IPS-NIHi11 (cell line): Measurements from ENCODE around the gene RNF26.

ENCODE experiments used
- DNase-seq: peaks from one replicate; pipeline ENCODE4 v3.0.0; 2012; ENCODE audit warnings: mixed read lengths, low spot score

The RNF26 gene

DNA sequence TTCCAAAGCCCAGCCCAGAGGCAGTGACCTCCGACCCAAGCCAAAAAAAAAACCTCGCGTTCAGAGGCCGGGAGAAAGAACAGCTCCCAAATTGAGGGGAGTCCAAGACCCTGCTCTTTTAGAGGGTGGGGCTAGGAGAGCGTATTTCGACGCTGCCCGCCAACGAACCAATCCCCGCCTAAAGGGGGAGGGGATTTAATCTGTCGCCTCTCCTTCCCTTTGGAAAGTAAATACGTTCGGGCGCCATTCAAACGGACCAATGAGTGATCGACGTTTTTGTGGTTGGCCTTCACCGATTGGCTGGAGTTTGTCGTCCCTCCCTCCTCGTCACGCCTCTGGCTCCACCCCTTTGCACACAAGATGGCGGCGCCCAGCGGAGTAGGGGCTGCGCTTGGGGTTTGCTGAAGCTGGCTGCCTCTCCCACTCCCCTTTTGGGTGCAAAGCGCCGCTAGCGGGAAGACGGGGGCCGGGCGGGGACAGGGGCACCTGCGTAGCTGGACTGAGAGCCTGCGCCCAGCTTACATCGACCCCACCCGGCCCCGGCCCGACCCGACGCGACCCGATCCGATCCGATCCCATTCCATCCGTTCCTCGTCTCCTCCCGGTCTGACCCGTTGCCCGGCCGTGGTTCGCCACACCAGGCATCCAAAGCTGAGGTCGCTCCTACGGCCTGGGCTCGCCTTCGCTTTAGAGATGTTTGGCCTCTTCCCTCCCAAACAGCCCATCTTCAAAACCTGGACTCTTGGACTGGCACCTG lies at the start of gene RNF26:
Gene RNF26, plus strand, starts transcription at position 354 of the 757 bp plus-strand sequence. CDS start 596 bp downstream, outside the sequence.
- DNase-seq = peak; percentile 96

DNA sequence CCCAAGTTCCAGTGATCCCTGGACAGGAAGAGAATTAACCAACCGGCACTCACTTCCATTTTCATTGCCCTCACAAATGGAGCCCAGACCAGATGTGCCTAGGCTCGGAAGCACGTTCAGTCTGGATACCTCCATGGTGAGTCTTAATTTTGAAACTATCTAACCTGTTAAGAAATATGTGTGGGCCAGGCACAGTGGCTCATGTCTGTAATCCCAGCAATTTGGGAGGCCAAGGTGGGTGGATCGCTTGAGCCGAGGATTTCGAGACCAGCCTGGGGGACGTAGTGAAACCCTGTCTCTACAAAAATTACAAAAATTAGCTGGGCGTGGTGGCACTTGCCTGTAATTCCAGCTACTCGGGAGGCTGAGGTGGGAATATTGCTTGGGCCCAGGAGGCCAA lies 48.9 kb upstream of the RNF26 start:
- DNase-seq = no peak

DNA sequence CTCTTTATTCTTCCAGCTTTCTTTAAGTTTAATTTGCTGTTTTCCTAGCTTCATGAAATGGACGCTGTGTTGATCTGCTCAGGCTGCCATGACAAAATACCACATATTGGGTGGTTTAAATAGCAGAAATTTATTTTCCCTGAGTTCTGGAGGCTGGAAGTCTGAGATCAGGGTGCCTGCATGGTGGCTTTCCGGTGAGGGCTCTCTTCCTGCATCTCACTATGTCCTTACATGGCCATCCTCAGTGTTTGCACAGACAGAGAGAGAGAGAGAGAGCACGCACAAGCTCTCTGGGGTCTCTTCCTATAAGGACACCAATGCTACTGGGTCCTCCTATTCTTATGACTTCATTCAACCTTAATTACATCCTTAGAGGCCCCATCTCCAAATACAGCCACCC lies 46.1 kb upstream of the RNF26 start:
- no peak for DNase-seq

GRCh38 chr11:119290894-119291497 lies 43.3 kb upstream of the RNF26 start:
- DNase-seq = no peak

DNA sequence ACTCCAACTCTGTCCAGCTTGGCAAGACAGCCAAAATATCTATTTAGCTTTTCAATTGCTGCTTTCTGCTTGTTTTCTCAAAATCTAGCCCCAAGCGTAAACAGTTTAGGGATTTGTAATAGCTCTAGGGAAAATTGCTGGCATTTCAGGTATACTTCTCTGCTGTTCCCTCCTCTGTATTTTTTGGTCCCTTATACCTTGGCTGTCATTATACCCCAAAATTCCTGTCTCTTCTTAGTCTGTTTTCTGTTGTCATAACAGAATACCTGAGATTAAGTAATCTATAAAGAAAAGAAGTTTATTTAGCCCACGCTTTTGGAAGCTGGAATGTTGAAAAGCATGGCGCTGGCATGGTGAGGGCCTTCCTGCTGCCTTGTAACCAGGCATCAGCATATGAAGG lies 40.9 kb upstream of the RNF26 start:
- DNase-seq = no peak

- DNase-seq = no peak
Measured at GRCh38 chr11:119295178-119295577, 39.1 kb upstream of the RNF26 start.

GRCh38 chr11:119297938-119298337 lies 36.4 kb upstream of the RNF26 start:
- no peak for DNase-seq

DNA sequence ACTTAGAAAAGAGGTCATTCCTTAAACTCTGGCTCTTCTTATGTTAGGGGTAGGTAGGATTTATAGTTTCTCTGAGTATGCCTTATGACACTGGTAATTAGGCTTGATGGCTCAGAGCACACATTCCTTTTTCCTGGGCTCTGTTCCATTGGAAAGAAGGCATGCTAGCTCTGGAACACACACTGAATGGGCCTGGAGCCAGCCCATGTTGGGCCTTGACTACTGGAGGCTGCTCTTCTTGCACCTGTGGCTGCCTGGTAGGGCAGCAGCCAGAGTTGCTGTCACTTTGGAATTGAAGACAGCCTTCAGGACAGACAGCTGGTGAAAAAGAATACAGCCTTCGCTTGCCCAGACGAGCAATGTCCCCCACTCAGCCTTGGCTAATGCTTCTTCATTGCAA lies 35.6 kb upstream of the RNF26 start:
- no peak for DNase-seq

DNA sequence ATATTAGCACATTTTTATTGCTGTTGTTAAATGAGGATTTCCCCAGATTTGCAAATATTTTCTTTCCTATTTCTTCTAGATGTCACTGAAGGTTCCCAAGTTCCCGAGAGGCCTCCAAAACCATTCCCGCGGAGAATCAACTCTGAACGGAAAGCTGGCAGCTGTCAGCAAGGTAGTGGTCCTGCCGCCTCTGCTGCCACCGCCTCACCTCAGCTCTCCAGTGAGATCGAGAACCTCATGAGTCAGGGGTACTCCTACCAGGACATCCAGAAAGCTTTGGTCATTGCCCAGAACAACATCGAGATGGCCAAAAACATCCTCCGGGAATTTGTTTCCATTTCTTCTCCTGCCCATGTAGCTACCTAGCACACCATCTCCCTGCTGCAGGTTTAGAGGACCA lies 34.9 kb upstream of the RNF26 start:
- no peak for DNase-seq

- DNase-seq = no peak
Measured at GRCh38 chr11:119300198-119300964, 33.9 kb upstream of the RNF26 start.

- DNase-seq = no peak
Measured at GRCh38 chr11:119303227-119303718, 31.1 kb upstream of the RNF26 start.

DNA sequence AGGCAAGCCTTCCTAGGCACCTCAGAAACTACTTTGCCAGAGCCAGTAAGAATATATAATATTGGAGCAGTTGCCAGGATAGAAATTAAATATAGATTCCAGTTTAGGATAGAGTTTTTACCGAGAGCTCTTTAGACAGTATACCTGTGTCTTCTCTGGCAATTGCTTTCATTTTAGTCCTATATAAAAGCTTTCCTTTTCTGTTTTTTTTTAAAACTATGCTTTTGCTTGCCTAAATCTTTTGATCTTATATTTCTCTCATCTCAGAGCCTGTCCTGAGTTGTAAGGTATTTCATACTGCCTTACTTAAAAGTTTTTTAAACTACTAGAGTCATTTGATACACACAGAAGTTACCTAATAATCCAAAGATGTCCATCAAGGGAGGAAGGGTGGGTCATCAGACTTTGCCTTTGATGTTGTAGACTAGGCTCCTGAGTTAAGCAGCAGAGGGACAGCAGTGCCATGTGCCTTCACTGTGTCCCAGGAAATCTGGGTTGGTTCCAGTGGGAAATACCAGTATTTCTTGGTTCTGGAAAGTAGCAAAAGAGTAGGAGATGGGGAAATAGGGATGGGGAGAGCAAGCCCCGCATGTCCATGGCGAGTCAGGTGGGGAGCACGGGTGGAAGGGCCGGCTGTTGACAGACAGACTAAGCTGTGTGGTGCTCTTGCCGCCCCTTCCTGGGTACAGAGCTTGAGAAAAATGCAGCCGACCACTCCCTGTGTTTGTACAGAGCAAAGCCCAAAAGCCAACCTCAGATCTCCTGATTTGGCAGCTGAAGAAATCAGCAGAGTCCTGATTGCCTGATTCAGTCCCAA lies 28.6 kb upstream of the RNF26 start:
- no peak for DNase-seq

DNA sequence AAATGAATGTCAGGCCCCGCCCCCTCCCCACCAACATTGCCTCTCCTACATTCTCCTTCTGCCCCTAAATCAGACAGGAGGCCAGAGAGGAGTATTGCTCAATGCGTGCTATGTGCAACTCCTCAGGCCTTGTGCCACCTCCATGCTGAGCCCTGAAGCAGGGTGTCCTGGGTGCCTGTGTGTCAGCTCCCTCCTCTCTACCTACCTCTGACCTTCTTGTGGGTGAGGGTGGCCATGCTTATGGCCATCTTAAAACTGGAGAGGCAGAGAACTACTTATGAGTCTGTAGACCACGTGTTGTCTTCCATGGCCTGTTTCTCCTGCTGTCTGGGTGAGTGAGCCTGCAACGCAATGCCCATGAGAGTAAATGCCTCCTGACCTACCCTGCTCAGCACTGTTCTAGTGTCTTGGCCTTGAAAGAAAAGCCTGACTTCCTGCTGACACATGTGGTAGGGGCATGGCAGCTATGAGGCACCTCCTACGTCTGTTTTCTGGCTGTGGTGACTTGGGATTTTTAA lies 27.9 kb upstream of the RNF26 start:
- no peak for DNase-seq

DNA sequence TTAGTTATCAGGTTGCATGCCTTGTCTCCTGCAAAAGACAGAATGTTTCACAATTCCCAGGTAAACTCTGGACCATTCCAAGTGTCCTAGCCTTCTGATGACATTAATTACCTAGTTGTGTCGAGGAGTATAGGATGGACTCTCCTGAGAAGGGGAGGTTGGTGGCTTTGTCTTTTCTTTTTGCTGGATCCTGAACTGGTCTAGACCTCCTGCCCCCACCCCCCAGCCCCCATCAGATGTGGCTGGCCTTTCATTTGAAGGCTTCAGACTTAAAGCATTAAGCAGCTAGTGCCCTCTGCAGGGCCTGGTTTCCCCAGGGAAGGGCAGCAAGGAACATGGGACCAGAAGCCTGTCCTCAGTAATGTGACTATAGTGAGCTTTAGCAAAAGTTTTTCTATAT lies 27.1 kb upstream of the RNF26 start:
- no peak for DNase-seq

- no peak for DNase-seq
Measured at GRCh38 chr11:119307974-119308373, 26.4 kb upstream of the RNF26 start.

GRCh38 chr11:119309411-119309810 lies 24.9 kb upstream of the RNF26 start:
- DNase-seq = no peak

GRCh38 chr11:119309953-119310681 lies 24.2 kb upstream of the RNF26 start:
- DNase-seq = no peak

DNA sequence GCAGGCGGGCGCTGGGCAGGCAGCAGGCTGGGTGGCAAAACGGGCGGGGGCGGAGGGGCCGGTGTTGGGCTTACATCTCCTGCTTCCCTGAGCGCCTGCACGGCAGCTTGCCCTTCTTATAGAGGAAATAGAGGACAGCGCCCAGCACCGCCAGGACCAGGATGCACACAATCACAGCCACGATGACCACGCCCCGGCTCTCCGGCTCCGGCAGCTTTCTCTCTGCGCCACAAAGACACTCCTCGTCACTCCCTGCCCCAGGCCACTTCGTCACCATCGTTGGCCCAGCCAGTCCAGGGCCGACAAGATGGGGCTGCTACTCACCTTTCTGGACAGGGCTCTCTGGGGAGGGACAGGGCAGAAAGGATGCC lies 23.7 kb upstream of the RNF26 start:
- DNase-seq = no peak

GRCh38 chr11:119314726-119315125 lies 19.6 kb upstream of the RNF26 start:
- no peak for DNase-seq

GRCh38 chr11:119315131-119316015 lies 19.0 kb upstream of the RNF26 start:
- peak; percentile 79 for DNase-seq
